ENCODE data around the gene GRIFIN.

The GRIFIN gene

GRCh38 chr7:2502647-2502966 lies 26.4 kb upstream of the GRIFIN start:
- no peak for DNase-seq (ENCODE audit: low read depth)
- TF ChIP-seq, protein P1, sequence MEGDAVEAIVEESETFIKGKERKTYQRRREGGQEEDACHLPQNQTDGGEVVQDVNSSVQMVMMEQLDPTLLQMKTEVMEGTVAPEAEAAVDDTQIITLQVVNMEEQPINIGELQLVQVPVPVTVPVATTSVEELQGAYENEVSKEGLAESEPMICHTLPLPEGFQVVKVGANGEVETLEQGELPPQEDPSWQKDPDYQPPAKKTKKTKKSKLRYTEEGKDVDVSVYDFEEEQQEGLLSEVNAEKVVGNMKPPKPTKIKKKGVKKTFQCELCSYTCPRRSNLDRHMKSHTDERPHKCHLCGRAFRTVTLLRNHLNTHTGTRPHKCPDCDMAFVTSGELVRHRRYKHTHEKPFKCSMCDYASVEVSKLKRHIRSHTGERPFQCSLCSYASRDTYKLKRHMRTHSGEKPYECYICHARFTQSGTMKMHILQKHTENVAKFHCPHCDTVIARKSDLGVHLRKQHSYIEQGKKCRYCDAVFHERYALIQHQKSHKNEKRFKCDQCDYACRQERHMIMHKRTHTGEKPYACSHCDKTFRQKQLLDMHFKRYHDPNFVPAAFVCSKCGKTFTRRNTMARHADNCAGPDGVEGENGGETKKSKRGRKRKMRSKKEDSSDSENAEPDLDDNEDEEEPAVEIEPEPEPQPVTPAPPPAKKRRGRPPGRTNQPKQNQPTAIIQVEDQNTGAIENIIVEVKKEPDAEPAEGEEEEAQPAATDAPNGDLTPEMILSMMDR (conservative IDR thresholded peaks at IDR 0.05; ENCODE audit: low read depth, low read length) = no peak
- no peak overlapping the region for H3K4me3 ChIP-seq (ENCODE audit: low read length)

GRCh38 chr7:2501947-2502646 lies 25.9 kb upstream of the GRIFIN start:
- TF ChIP-seq, protein P1 (conservative IDR thresholded peaks at IDR 0.05; ENCODE audit: low read depth, low read length) = no peak

GRCh38 chr7:2500701-2501100 lies 24.5 kb upstream of the GRIFIN start:
- no peak overlapping the region for H3K4me3 ChIP-seq (ENCODE audit: low read length)
- TF ChIP-seq, protein P1 (conservative IDR thresholded peaks at IDR 0.05; ENCODE audit: low read depth, low read length) = no peak
- DNase-seq (ENCODE audit: low read depth) = no peak

More at GRCh38 chr7:2501947-2502646, 25.9 kb upstream of the GRIFIN start:
- no peak for DNase-seq (ENCODE audit: low read depth)
- H3K4me3 ChIP-seq (ENCODE audit: low read length) = no peak overlapping the region

- no peak overlapping the region for H3K4me3 ChIP-seq (ENCODE audit: low read length)
- TF ChIP-seq, protein P1 (conservative IDR thresholded peaks at IDR 0.05; ENCODE audit: low read depth, low read length) = no peak
- no peak for DNase-seq (ENCODE audit: low read depth)
Measured at GRCh38 chr7:2499719-2500430, 23.7 kb upstream of the GRIFIN start.

DNA sequence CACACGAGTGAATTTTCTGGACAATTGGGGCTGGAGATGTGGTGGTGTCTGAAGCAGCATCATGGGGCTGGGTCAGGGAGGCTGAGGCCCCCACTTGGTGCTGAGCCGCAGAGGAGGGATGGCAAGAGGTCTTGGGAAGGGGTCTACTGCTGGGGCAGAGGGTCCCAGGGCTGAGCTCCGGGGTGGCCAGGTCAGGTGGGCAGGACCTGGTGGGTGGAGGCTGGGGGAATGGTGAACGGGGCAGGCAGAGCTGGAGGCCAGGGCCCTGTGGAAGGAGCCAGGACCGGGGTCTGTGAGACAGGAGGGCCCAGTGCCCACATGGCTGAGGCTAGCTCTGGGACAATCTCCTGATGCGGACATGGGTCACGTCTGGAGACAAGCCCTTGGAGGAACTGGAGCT lies 23.0 kb upstream of the GRIFIN start:
- TF ChIP-seq, protein P1 (conservative IDR thresholded peaks at IDR 0.05; ENCODE audit: low read depth, low read length) = no peak
- H3K4me3 ChIP-seq (ENCODE audit: low read length) = no peak overlapping the region
- DNase-seq (ENCODE audit: low read depth) = no peak

DNA sequence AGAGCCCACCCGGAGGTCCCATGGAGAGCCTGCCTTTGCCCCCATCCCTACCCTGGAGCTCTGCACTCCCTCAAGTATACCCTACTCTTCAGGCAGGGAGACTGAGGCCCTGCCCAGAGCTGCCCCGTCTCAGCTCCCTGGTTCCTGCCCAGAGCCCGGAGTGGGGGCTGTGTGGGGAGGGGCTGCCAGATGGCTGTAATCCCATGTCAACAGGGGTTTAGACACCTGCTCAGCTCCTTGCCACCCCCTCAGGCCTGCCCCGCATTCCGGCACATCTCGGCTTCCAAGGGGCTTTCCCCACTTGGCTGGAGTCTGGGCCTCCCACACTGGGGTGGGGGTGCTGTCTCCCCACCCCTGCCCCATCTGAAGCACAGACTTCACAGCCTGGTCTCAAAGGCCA lies 22.5 kb upstream of the GRIFIN start:
- TF ChIP-seq, protein P1 (conservative IDR thresholded peaks at IDR 0.05; ENCODE audit: low read depth, low read length) = no peak
- no peak for DNase-seq (ENCODE audit: low read depth)
- no peak overlapping the region for H3K4me3 ChIP-seq (ENCODE audit: low read length)
